H9 (cell line): ENCODE results near the gene FBXL7. TPM values are rescaled to one million over a fixed set of nuclear protein-coding genes. Genes with fewer than 3 reads are reported as not detected.

Experiments used
- DNase-seq: peaks from one replicate; pipeline ENCODE4 v3.0.0-alpha.2; 2017
- H2AFZ ChIP-seq: one replicate; pipeline ENCODE4 v1.6.1; 2013; ENCODE audit warnings: mild to moderate bottlenecking, low read length, control low read depth, moderate library complexity
- H2AK5ac ChIP-seq: 2 replicates; pipeline ENCODE4 v1.6.1; 2013; ENCODE audit warnings: low read length, control low read depth, mixed read lengths; ENCODE audit not compliant: insufficient read length
- H2BK120ac ChIP-seq: one replicate; pipeline ENCODE4 v1.6.1; 2013; ENCODE audit warnings: low read depth, mild to moderate bottlenecking, low read length, control low read depth, inconsistent platforms; ENCODE audit not compliant: poor library complexity, severe bottlenecking
- H2BK12ac ChIP-seq: 2 replicates; pipeline ENCODE4 v1.6.1; 2013; ENCODE audit warnings: low read length, control low read depth, mixed read lengths, low read depth; ENCODE audit not compliant: insufficient read length
- H2BK15ac ChIP-seq: 2 replicates; pipeline ENCODE4 v1.6.1; 2013; ENCODE audit warnings: low read depth, low read length, control low read depth
- H2BK20ac ChIP-seq: one replicate; pipeline ENCODE4 v1.6.1; 2013; ENCODE audit warnings: low read depth, mild to moderate bottlenecking, low read length, control low read depth, inconsistent platforms; ENCODE audit not compliant: poor library complexity, severe bottlenecking
- H2BK5ac ChIP-seq: 2 replicates; pipeline ENCODE4 v1.6.1; 2013; ENCODE audit warnings: low read length, control low read depth, mixed read lengths; ENCODE audit not compliant: insufficient read length
- H3K14ac ChIP-seq: 2 replicates; pipeline ENCODE4 v1.6.1; 2013; ENCODE audit warnings: low read length, control low read depth; ENCODE audit not compliant: insufficient read depth
- H3K18ac ChIP-seq: 2 replicates; pipeline ENCODE4 v1.6.1; 2013; ENCODE audit warnings: low read depth, mild to moderate bottlenecking, mixed read lengths, low read length, control low read depth; ENCODE audit not compliant: insufficient read length
- H3K23ac ChIP-seq: 2 replicates; pipeline ENCODE4 v1.6.1; 2013; ENCODE audit warnings: low read length, control low read depth, mixed read lengths, low read depth; ENCODE audit not compliant: insufficient read length
- H3K23me2 ChIP-seq: 2 replicates; pipeline ENCODE4 v1.6.1; 2013; ENCODE audit warnings: low read depth, mild to moderate bottlenecking, mixed read lengths, low read length, control low read depth; ENCODE audit not compliant: insufficient read length, poor library complexity, severe bottlenecking
- H3K27ac ChIP-seq: 2 replicates; pipeline ENCODE4 v1.5.1; 2013; ENCODE audit warnings: low read length, control low read depth, mixed read lengths, low read depth; ENCODE audit not compliant: insufficient read length
- H3K27me3 ChIP-seq: 2 replicates; pipeline ENCODE4 v1.6.1; 2013; ENCODE audit warnings: low read length, control low read depth, inconsistent platforms; ENCODE audit not compliant: insufficient read depth
- H3K4ac ChIP-seq: 2 replicates; pipeline ENCODE4 v1.6.1; 2013; ENCODE audit warnings: low read depth, mild to moderate bottlenecking, control low read depth, inconsistent platforms, low read length, moderate library complexity
- H3K4me1 ChIP-seq: 2 replicates; pipeline ENCODE4 v1.6.1; 2013; ENCODE audit warnings: low read length, control low read depth, inconsistent platforms; ENCODE audit not compliant: insufficient read depth
- H3K4me2 ChIP-seq: 2 replicates; pipeline ENCODE4 v1.6.1; 2013; ENCODE audit warnings: low read length, control low read depth, mixed read lengths; ENCODE audit not compliant: insufficient read length, insufficient read depth
- H3K56ac ChIP-seq: 2 replicates; pipeline ENCODE4 v1.6.1; 2013; ENCODE audit warnings: low read depth, mild to moderate bottlenecking, mixed read lengths, low read length, control low read depth; ENCODE audit not compliant: insufficient read length
- H3K79me1 ChIP-seq: 2 replicates; pipeline ENCODE4 v1.6.1; 2013; ENCODE audit warnings: low read depth, mild to moderate bottlenecking, moderate library complexity, low read length, control low read depth, inconsistent platforms; ENCODE audit not compliant: insufficient read depth, poor library complexity, severe bottlenecking
- H3K79me2 ChIP-seq: 2 replicates; pipeline ENCODE4 v1.6.1; 2013; ENCODE audit warnings: low read length, control low read depth, inconsistent platforms; ENCODE audit not compliant: insufficient read depth
- H3K9ac ChIP-seq: 2 replicates; pipeline ENCODE4 v1.6.1; 2013; ENCODE audit warnings: low read length, control low read depth, mixed read lengths; ENCODE audit not compliant: insufficient read length; ENCODE audit errors: extremely low read depth
- H3K9me3 ChIP-seq: one replicate; pipeline ENCODE4 v1.6.1; 2013; ENCODE audit warnings: low read depth, low read length, inconsistent platforms; ENCODE audit not compliant: control insufficient read depth
- H3T11ph ChIP-seq: one replicate; pipeline ENCODE4 v1.6.1; 2013; ENCODE audit warnings: mild to moderate bottlenecking, low read length, control low read depth, inconsistent platforms
- H4K20me1 ChIP-seq: one replicate; pipeline ENCODE4 v1.6.1; 2013; ENCODE audit not compliant: control insufficient read depth, insufficient read length, insufficient read depth
- H4K5ac ChIP-seq: 2 replicates; pipeline ENCODE4 v1.6.1; 2013; ENCODE audit warnings: low read depth, mild to moderate bottlenecking, mixed read lengths, low read length, control low read depth; ENCODE audit not compliant: insufficient read length
- H4K8ac ChIP-seq: replicated peaks from 2 replicates; pipeline ENCODE4 v1.6.1; 2013; ENCODE audit warnings: low read length, control low read depth, mixed read lengths, low read depth; ENCODE audit not compliant: insufficient read length
- H4K91ac ChIP-seq: 2 replicates; pipeline ENCODE4 v1.6.1; 2013; ENCODE audit warnings: low read depth, mild to moderate bottlenecking, moderate library complexity, mixed read lengths, low read length, control low read depth; ENCODE audit not compliant: insufficient read length
- H3K27ac Mint-ChIP-seq, 3 experiments: 2 replicates in 2 of 3; 3 replicates in 1 of 3; pipeline ENCODE4 v1.8.0; 2020 to 2021; ENCODE audit warnings: mixed read lengths in 3 of 3, mild to moderate bottlenecking in 1 of 3, moderate library complexity in 1 of 3
- H3K27me3 Mint-ChIP-seq: 2 replicates; pipeline ENCODE4 v1.8.0; 2021; ENCODE audit warnings: low read depth, mild to moderate bottlenecking, moderate library complexity, mixed read lengths
- H3K36me3 Mint-ChIP-seq, 3 experiments: 2 replicates in 2 of 3; 3 replicates in 1 of 3; pipeline ENCODE4 v1.8.0; 2020 to 2021; ENCODE audit warnings: low read depth in 3 of 3, mixed read lengths in 3 of 3; ENCODE audit not compliant: insufficient read depth in 1 of 3
- H3K4me1 Mint-ChIP-seq, 2 experiments: 2 replicates each; pipeline ENCODE4 v1.8.0; 2020; ENCODE audit warnings: mixed read lengths in 2 of 2
- H3K4me3 Mint-ChIP-seq, 2 experiments: 2 replicates in 1 of 2; 3 replicates in 1 of 2; pipeline ENCODE4 v1.8.0; 2020 to 2021; ENCODE audit warnings: mild to moderate bottlenecking in 2 of 2, mixed read lengths in 2 of 2, moderate library complexity in 1 of 2
- H3K9me3 Mint-ChIP-seq, 2 experiments: 2 replicates in 1 of 2; 3 replicates in 1 of 2; pipeline ENCODE4 v1.8.0; 2020; ENCODE audit warnings: mild to moderate bottlenecking in 2 of 2, mixed read lengths in 2 of 2, moderate library complexity in 1 of 2
- CTCF ChIP-seq: fragments of 200-600 bp; sonication (generic); conservative IDR thresholded peaks from 3 replicates; pipeline ENCODE4 v1.8.0; 2021; ENCODE audit warnings: antibody characterized with exemption, mild to moderate bottlenecking
- WGBS: extraction: QIAGEN DNeasy Blood & Tissue Kit; methylation state at CpG from one replicate; pipeline ENCODE4 v1.1.7; 2013; ENCODE audit warnings: missing lambda C conversion rate, low lambda C conversion rate, mixed read lengths; ENCODE audit not compliant: insufficient read length; ENCODE audit errors: extremely low coverage; 5-methylcytosine and 5-hydroxymethylcytosine counted together
- total RNA-seq: library from RNA; stranded (reverse); gene quantifications from 2 replicates; pipeline ENCODE4 v1.2.1, GENCODE V29; 2021

The FBXL7 gene
- total RNA-seq, 1 experiment from 2014 or later, result 14.6 TPM

DNA sequence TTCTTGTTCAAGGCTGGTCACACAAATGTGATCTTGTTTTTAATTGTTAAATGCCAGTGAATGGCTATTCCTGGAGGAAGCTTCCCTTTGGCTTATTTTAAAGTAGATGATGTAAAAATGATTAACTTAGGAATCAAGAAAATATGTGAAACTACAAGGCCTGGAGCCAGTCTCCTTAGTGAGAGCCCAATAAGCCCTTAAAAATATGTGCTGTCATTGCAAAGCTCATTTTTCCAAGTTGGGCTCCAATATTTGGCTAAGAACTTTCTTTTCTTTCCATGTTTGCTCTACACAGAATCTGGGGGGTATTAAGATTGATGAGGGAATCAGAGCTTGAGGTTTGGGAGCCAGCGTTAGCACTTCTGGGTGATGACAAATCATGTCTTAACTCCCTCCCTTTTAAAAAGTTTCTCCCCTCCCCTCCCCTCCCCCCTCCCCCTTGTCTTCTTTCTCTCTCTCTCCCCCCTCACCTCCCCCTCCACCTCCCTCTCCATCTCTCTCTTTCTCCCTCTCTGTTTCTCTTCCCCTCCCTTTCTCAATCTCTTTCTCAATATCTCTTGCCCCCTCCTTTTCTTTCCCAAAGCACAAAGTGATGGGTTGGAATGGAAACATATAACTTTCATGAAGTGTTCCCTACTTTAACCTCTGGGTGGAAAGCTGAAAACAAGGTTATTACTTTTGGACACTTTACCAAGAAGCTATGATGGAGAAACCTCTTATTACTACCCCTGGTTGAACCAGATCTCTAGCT lies 86.0 kb downstream of the FBXL7 start:
- DNase-seq, result no peak
- no peak overlapping the region for H3K23ac ChIP-seq
- H2BK5ac ChIP-seq, result no peak overlapping the region
- H3K56ac ChIP-seq, result no peak overlapping the region
- Mint-ChIP-seq H3K4me1 (peaks cover 4 to 7% of the 10 kb centered on the region in 2 experiments; a peak in 3 of 4 replicates), H3K9me3 (peaks cover 24 to 28% of the 10 kb centered on the region in 2 experiments), H3K27me3 (no peaks in the 10 kb centered on the region; the same call in 1 of the 2 replicates), H3K27ac (no peak overlapping the region), H3K4me3 (no peak overlapping the region), H3K36me3 (peaks cover 25 to 53% (median 41%) of the 10 kb centered on the region in 3 experiments)
- H4K20me1 ChIP-seq, result no peaks in the 10 kb centered on the region
- H3K27me3 ChIP-seq, result no peaks in the 10 kb centered on the region
- no peak overlapping the region for H2AFZ ChIP-seq
- H3K9ac ChIP-seq, result no peak overlapping the region
- 0 out of 2 replicates have a peak, but pooled peaks cover 2% of the 10 kb centered on the region for H3K79me2 ChIP-seq
- no peak overlapping the region for H3K4ac ChIP-seq
- H2BK12ac ChIP-seq, result no peak overlapping the region
- H3T11ph ChIP-seq, result no peak overlapping the region
- H3K14ac ChIP-seq, result no peak overlapping the region
- no peak overlapping the region for H2BK15ac ChIP-seq
- H2BK120ac ChIP-seq, result no peak overlapping the region
- no peaks in the 10 kb centered on the region for H3K79me1 ChIP-seq
- no peak overlapping the region for H3K18ac ChIP-seq
- no CpG with 5 or more reads among the region's 1 CpG for WGBS
- no peak overlapping the region for H3K4me2 ChIP-seq
- no peak overlapping the region for H3K27ac ChIP-seq
- H2AK5ac ChIP-seq, result no peak overlapping the region
- H2BK20ac ChIP-seq, result no peak overlapping the region
- no peaks in the 10 kb centered on the region for H3K23me2 ChIP-seq
- H4K5ac ChIP-seq, result no peak overlapping the region
- TF ChIP-seq CTCF, result no peak
- H4K8ac ChIP-seq, result no peak overlapping the region
- no peaks in the 10 kb centered on the region for H3K4me1 ChIP-seq
- H4K91ac ChIP-seq, result no peak overlapping the region
- H3K9me3 ChIP-seq, result peaks cover 6% of the 10 kb centered on the region
